Endothelial cell of umbilical vein (primary cell): ENCODE results near the gene MAPT. TPM values are rescaled to one million over a fixed set of nuclear protein-coding genes. Genes with fewer than 3 reads are reported as not detected.

Source experiments
- BruUV-seq: library from RNA; stranded (reverse); fragments of 400-500 nt; replicated peaks from 2 replicates; lab custom pipeline; 2021; lab: Mats Ljungman, UMichigan
- CTCF ChIA-PET: fragments of 300-600, 350-600 bp; sonication (Branson Sonifier 250); formaldehyde crosslinking; loops from one replicate; lab custom pipeline; 2021; ENCODE audit warnings: antibody characterized with exemption, inconsistent platforms; lab: Charles Lee
- POLR2A ChIA-PET: fragments of 300-600, 350-600 bp; sonication (Branson Sonifier 250); formaldehyde crosslinking; loops from one replicate; lab custom pipeline; 2021; ENCODE audit warnings: antibody characterized with exemption, inconsistent platforms; lab: Charles Lee
- DNase-seq: peaks from one replicate; pipeline ENCODE4 v3.0.0-alpha.2; 2011; ENCODE audit warnings: low read depth, low spot score
- FAIRE-seq: peaks from 2 replicates; lab custom pipeline; 2011; peaks lifted over from hg19 to GRCh38; lab: Jason Lieb, UNC
- H2AFZ ChIP-seq: 2 replicates; pipeline ENCODE4 v1.6.0; 2012; ENCODE audit warnings: low read depth, low read length, control low read depth, inconsistent platforms
- H3K27ac ChIP-seq: 2 replicates; pipeline ENCODE4 v1.5.1; 2011; ENCODE audit warnings: low read depth, mild to moderate bottlenecking, control low read depth, low read length, moderate library complexity; ENCODE audit not compliant: insufficient read depth
- H3K27me3 ChIP-seq, 2 experiments: 2 replicates each; pipeline versions ENCODE4 v1.6.0 to v1.6.1; 2011; ENCODE audit warnings: low read length in 2 of 2, mixed read lengths in 1 of 2; ENCODE audit not compliant: control insufficient read depth in 2 of 2, insufficient read depth in 2 of 2
- H3K36me3 ChIP-seq, 2 experiments: 2 replicates in 1 of 2; 3 replicates in 1 of 2; pipeline ENCODE4 v1.5.1; 2011; ENCODE audit warnings: low read length in 2 of 2, mild to moderate bottlenecking in 1 of 2, moderate library complexity in 1 of 2; ENCODE audit not compliant: control insufficient read depth in 2 of 2, insufficient read depth in 2 of 2; ENCODE audit errors: extremely low read depth in 1 of 2
- H3K4me1 ChIP-seq: 3 replicates; pipeline ENCODE4 v1.5.1; 2011; ENCODE audit warnings: mild to moderate bottlenecking, low read length; ENCODE audit not compliant: control insufficient read depth, insufficient read depth; ENCODE audit errors: extremely low read depth
- H3K4me2 ChIP-seq: 2 replicates; pipeline ENCODE4 v1.6.1; 2011; ENCODE audit warnings: low read length, control low read depth, mixed read lengths; ENCODE audit not compliant: insufficient read depth
- H3K4me3 ChIP-seq, 3 experiments: fragments of 200-600 bp in 1 of 3; sonication (generic), shearing (Covaris generic) in 1 of 3; replicated peaks in 1 of 3; 2 replicates each; pipeline ENCODE4 v1.5.1; 2011 to 2016; ENCODE audit warnings: control low read depth in 3 of 3, low read length in 3 of 3, mild to moderate bottlenecking in 2 of 3, inconsistent platforms in 1 of 3, low read depth in 1 of 3, moderate library complexity in 1 of 3; ENCODE audit not compliant: insufficient read depth in 1 of 3
- H3K79me2 ChIP-seq: 2 replicates; pipeline ENCODE4 v1.6.0; 2012; ENCODE audit warnings: low read length, inconsistent platforms; ENCODE audit not compliant: control insufficient read depth, insufficient read depth
- H3K9ac ChIP-seq: replicated peaks from 2 replicates; pipeline ENCODE3; 2011; ENCODE audit warnings: low read length, control low read depth; ENCODE audit not compliant: insufficient read depth; ENCODE audit errors: extremely low read depth
- H3K9me1 ChIP-seq: replicated peaks from 3 replicates; pipeline ENCODE4 v1.6.0; 2011; ENCODE audit warnings: mild to moderate bottlenecking, low read length; ENCODE audit not compliant: control insufficient read depth, insufficient read depth; ENCODE audit errors: extremely low read depth
- H3K9me3 ChIP-seq: replicated peaks from 2 replicates; pipeline ENCODE4 v1.5.1; 2012; ENCODE audit warnings: low read length, inconsistent platforms; ENCODE audit not compliant: control insufficient read depth, insufficient read depth
- H4K20me1 ChIP-seq: replicated peaks from 2 replicates; pipeline ENCODE3; 2011; ENCODE audit warnings: mild to moderate bottlenecking, low read length; ENCODE audit not compliant: control insufficient read depth, insufficient read depth; ENCODE audit errors: extremely low read depth
- CTCF ChIP-seq, 2 donors: IDR thresholded peaks; 1 replicate in 1 of 2; 2 replicates in 1 of 2; pipeline ENCODE4 v1.5.1; 2011; ENCODE audit warnings: low read length in 2 of 2, mild to moderate bottlenecking in 2 of 2, moderate library complexity in 2 of 2, control low read depth in 1 of 2, inconsistent platforms in 1 of 2, low read depth in 1 of 2; ENCODE audit not compliant: insufficient read depth in 1 of 2; ENCODE audit errors: extremely low read depth in 1 of 2
- EZH2 ChIP-seq: IDR thresholded peaks from 2 replicates; pipeline ENCODE4 v1.6.1; 2012; ENCODE audit warnings: borderline replicate concordance, low read depth, mild to moderate bottlenecking, moderate library complexity, low read length, inconsistent platforms; ENCODE audit not compliant: severe bottlenecking
- FOS ChIP-seq: IDR thresholded peaks from 2 replicates; pipeline ENCODE4 v1.6.1; 2011; ENCODE audit warnings: mild to moderate bottlenecking, low read length, moderate library complexity, borderline replicate concordance; ENCODE audit not compliant: insufficient read depth
- GATA2 ChIP-seq: IDR thresholded peaks from 2 replicates; pipeline ENCODE4 v1.7.0; 2011; ENCODE audit warnings: low read depth, mild to moderate bottlenecking, moderate library complexity, mixed read lengths, low read length; ENCODE audit not compliant: insufficient read length, insufficient read depth
- JUN ChIP-seq: IDR thresholded peaks from 2 replicates; pipeline ENCODE4 v1.6.1; 2011; ENCODE audit warnings: borderline replicate concordance, low read depth; ENCODE audit not compliant: insufficient read length, insufficient read depth
- MAX ChIP-seq: IDR thresholded peaks from 2 replicates; pipeline ENCODE4 v1.6.1; 2011; ENCODE audit not compliant: insufficient read depth, insufficient read length
- MYC ChIP-seq: IDR thresholded peaks from one replicate; pipeline ENCODE4 v1.6.1; 2011; ENCODE audit warnings: mild to moderate bottlenecking, low read depth, low read length
- POLR2A ChIP-seq: IDR thresholded peaks from 2 replicates; pipeline ENCODE4 v1.6.1; 2012; ENCODE audit warnings: low read depth, mild to moderate bottlenecking, control low read depth, low read length
- POLR2AphosphoS5 ChIP-seq: IDR thresholded peaks from 2 replicates; pipeline ENCODE4 v1.6.1; 2012; ENCODE audit warnings: low read depth, mild to moderate bottlenecking, control low read depth, low read length, moderate library complexity; ENCODE audit not compliant: insufficient read depth
- dilution Hi-C: fragments of 300-500 bp; cut with MboI; formaldehyde crosslinking; loops from one replicate; pipeline ENCODE4 v1.15.0; 2019; ENCODE audit warnings: low sequenced_read_pairs; ENCODE audit not compliant: extremely low pct_ligation_motif_present
- intact Hi-C: fragments of 100-400 bp; cut with micrococcal nuclease; formaldehyde crosslinking; loops from one replicate; pipeline ENCODE4 v1.10.0; 2022
- polyA plus RNA-seq, 4 experiments: library from polyadenylated mRNA; depleted of rRNA in 3 of 4; stranded (reverse) in 3 of 4; unstranded in 1 of 4; fragments of >200 nt; gene quantifications; 2 replicates each; pipeline versions ENCODE4 v1.2.1 to v1.2.3, GENCODE V29; 2011 to 2012; ENCODE audit warnings: missing spikeins in 1 of 4
- total RNA-seq: library from RNA; stranded (reverse); gene quantifications from 2 replicates; pipeline ENCODE4 v1.2.3, GENCODE V29; 2021

Gene MAPT
- total and polyA plus RNA-seq, 2 donors (not counting 3 experiments of a cell fraction or from before 2014, with no cell fraction given), result 0.04 to 0.51 TPM

- Histone ChIP-seq H3K36me3 (no peaks in the 10 kb centered on the region), H3K9ac (no peak overlapping the region), H3K27me3 (peaks cover 2 to 3% of the 10 kb centered on the region in 2 experiments), H3K79me2 (no peaks in the 10 kb centered on the region), H3K27ac (no peak overlapping the region), H3K4me1 (no peaks in the 10 kb centered on the region), H3K9me3 (no peaks in the 10 kb centered on the region), H3K4me2 (no peak overlapping the region), H3K4me3 (no peak overlapping the region), H4K20me1 (no peaks in the 10 kb centered on the region), H2AFZ (no peak overlapping the region), H3K9me1 (no peaks in the 10 kb centered on the region)
- FAIRE-seq (no peak), DNase-seq (no peak)
- ChIA-PET CTCF (interaction anchor here (1.8 kb wide), 1 partner anchor 236 kb away, joined by 5 read pairs; no protein-coding TSS in a partner anchor), POLR2A (no interaction called here)
- BruUV-seq, result no TSS peak
- dilution Hi-C loops, result no loop called here
- TF ChIP-seq MAX (no peak), EZH2 (no peak), POLR2AphosphoS5 (no peak), POLR2A (no peak), CTCF (IDR thresholded peaks at IDR 0.05; ENCODE audit: extremely low read depth in 1 of 2, insufficient read depth in 1 of 2, low read depth in 1 of 2, low read length in 2 of 2) (no peak), JUN (no peak), MYC (no peak), GATA2 (no peak), FOS (no peak)
- intact Hi-C loops, result no loop called here
These were observed 17.8 kb upstream of the MAPT start for GRCh38 chr17:45876539-45876938.
